Testis (tissue), 3 donors: ENCODE data around the gene NTN4. TPM values are rescaled to one million over a fixed set of nuclear protein-coding genes. Genes with fewer than 3 reads are reported as not detected.

Experiments used
- DNase-seq: peaks from one replicate; pipeline ENCODE4 v3.0.0-alpha.2; 2019
- H3K27ac ChIP-seq, 2 donors: fragments of 200-600 bp; sonication (generic); one replicate each; pipeline ENCODE4 v1.5.1; 2019
- H3K27me3 ChIP-seq: fragments of 200-600 bp; sonication (generic); one replicate; pipeline ENCODE4 v1.5.1; 2019
- H3K36me3 ChIP-seq: fragments of 200-600 bp; sonication (generic); one replicate; pipeline ENCODE4 v1.5.1; 2017; ENCODE audit warnings: low read depth; ENCODE audit errors: missing control alignments
- H3K4me1 ChIP-seq: fragments of 200-600 bp; sonication (generic); one replicate; pipeline ENCODE4 v1.5.1; 2019
- H3K4me3 ChIP-seq, 2 donors: fragments of 200-600 bp; sonication (generic); one replicate each; pipeline ENCODE4 v1.5.1; 2017 to 2019
- H3K9me3 ChIP-seq: fragments of 200-600 bp; sonication (generic); one replicate; pipeline ENCODE4 v1.5.1; 2017
- CTCF ChIP-seq, 3 experiments: fragments of 450-650 bp in 2 of 3; fragments of 200-600 bp in 1 of 3; sonication (generic) in 1 of 3; IDR thresholded peaks; one replicate each; pipeline ENCODE4 v1.5.1; 2016 to 2019; ENCODE audit warnings: antibody characterized with exemption in 3 of 3, mild to moderate bottlenecking in 2 of 3, moderate library complexity in 1 of 3
- POLR2A ChIP-seq: fragments of 450-650 bp; IDR thresholded peaks from one replicate; pipeline ENCODE4 v1.6.1; 2017; ENCODE audit warnings: antibody characterized with exemption, mild to moderate bottlenecking, moderate library complexity
- WGBS, 2 donors: methylation state at CpG; one replicate each; pipeline ENCODE4 v1.1.5; 2018; 5-methylcytosine and 5-hydroxymethylcytosine counted together
- intact Hi-C: fragments of 100-400 bp; cut with DNase I; formaldehyde crosslinking; loops from one replicate; pipeline ENCODE4 v1.15.1; 2023; ENCODE audit warnings: low total_unique reads
- polyA plus RNA-seq: library from polyadenylated mRNA; stranded (reverse); fragments of 350-450 nt; fragmentation: Illumina TruSeq; extraction: RNeasy Lipid Tissue Mini Kit (QIAGEN cat#74804); gene quantifications from one replicate; pipeline ENCODE4 v1.2.3, GENCODE V29; 2014; ENCODE audit warnings: low read depth, low replicate concordance; ENCODE audit not compliant: insufficient read depth
- total RNA-seq, 2 donors: library from RNA; depleted of rRNA; stranded (reverse); fragments of >200 nt; gene quantifications; one replicate each; pipeline ENCODE4 v1.2.3, GENCODE V29; 2016

NTN4 gene
- total and polyA plus RNA-seq, 3 donors from 2014 or later = 15.9 to 84.9 (median 43.8) TPM

GRCh38 chr12:95701275-95701674 is 89.3 kb downstream of the NTN4 start:
- Histone ChIP-seq H3K27ac (no peak overlapping the region), H3K36me3 (no peaks in the 10 kb centered on the region), H3K27me3 (no peaks in the 10 kb centered on the region), H3K9me3 (no peaks in the 10 kb centered on the region), H3K4me3 (no peak overlapping the region), H3K4me1 (no peaks in the 10 kb centered on the region)
- intact Hi-C loops = no loop called here
- no peak for TF ChIP-seq CTCF (IDR thresholded peaks at IDR 0.05)
- no peak for TF ChIP-seq POLR2A
- DNase-seq = no peak
- WGBS, 2 donors = 34 to 51% methylated on average over 2 of the region's 2 CpGs

DNA sequence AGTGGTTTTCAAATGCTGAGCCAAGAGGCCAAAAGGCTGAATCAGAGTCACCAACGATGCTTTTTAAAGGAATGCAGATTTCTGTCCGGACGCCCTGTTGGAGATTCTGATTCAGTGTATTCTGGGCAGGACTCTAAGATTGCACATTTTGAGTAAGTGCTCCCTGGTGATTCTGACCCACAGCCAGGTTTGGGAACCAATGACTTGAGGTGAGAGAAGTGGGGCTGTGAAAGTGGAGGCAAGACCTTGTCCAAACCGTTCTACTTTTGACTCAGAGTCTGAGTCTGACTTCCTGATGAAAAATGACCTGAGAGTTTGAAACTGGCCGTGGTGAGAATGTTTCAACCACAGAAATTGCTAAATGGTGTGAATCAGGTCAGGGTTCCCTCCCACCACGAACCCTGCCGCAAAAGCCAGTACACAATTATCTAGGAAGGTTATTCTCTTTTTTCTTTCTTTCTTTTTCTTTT is 90.2 kb downstream of the NTN4 start:
- Histone ChIP-seq H3K27me3 (no peaks in the 10 kb centered on the region), H3K9me3 (no peaks in the 10 kb centered on the region), H3K4me3 (no peak overlapping the region), H3K27ac (no peak overlapping the region), H3K36me3 (no peaks in the 10 kb centered on the region), H3K4me1 (no peaks in the 10 kb centered on the region)
- intact Hi-C loops = no loop called here
- no peak for TF ChIP-seq POLR2A
- no peak for TF ChIP-seq CTCF (IDR thresholded peaks at IDR 0.05)
- 49 to 61% methylated on average over 7 of the region's 7 CpGs for WGBS, 2 donors
- no peak for DNase-seq

DNA sequence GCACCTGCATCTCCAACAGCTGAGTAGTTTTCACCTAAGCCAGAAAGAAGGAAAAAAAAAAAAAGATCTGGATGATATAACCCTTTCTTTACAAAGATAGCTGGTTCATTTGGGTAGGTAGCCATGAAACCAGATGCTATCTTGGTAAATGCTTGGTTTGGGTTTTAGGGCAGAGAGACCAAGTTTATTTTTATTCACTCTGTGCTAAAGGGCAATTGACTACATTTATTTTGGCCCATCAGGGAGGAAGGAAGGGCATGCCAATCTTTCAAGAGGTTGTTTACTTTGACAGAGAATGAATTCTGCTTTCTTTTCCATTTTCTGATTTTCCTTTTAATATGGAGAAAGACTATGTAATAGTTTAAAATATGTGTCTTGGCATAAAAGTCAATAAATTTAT is 91.0 kb downstream of the NTN4 start:
- no peak for DNase-seq
- TF ChIP-seq POLR2A (no peak), CTCF (IDR thresholded peaks at IDR 0.05) (no peak)
- no peaks in the 10 kb centered on the region for H3K36me3 ChIP-seq
- no peaks in the 10 kb centered on the region for H3K27me3 ChIP-seq
- H3K27ac ChIP-seq = no peak overlapping the region
- H3K9me3 ChIP-seq = no peaks in the 10 kb centered on the region
- H3K4me1 ChIP-seq = peaks cover 2% of the 10 kb centered on the region
- intact Hi-C loops = no loop called here
- H3K4me3 ChIP-seq = no peak overlapping the region

GRCh38 chr12:95694136-95694535 is 96.4 kb downstream of the NTN4 start:
- 10 to 19% methylated on average over 9 of the region's 9 CpGs for WGBS, 2 donors
- peak; percentile 76 for DNase-seq
- no peak for TF ChIP-seq CTCF (IDR thresholded peaks at IDR 0.05)
- TF ChIP-seq POLR2A = no peak

DNA sequence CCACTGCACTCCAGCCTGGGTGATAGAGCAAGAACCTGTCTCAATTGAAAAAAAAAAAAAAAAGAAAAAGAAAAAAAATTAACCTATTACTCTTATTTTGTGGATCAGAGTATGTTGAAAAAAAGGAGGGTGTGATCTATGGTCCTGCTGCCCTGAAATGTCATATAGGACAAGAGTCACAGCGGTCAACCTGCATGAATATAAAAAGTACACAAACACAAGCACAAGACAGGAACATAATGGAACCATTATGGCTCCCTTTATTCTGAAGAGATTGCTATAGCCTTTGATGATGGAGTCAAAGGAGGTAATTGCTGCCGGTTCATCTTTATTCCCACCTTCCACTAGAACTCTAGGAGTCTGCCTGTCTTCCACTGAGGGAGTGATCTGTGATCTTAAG is 96.9 kb downstream of the NTN4 start:
- intact Hi-C loops = no loop called here
- Histone ChIP-seq H3K27me3 (no peaks in the 10 kb centered on the region), H3K27ac (peak overlapping the region; percentile 14 to 79), H3K4me3 (no peak overlapping the region), H3K36me3 (no peaks in the 10 kb centered on the region), H3K9me3 (no peaks in the 10 kb centered on the region), H3K4me1 (peaks cover 11% of the 10 kb centered on the region)
- no peak for DNase-seq
- TF ChIP-seq CTCF (IDR thresholded peaks at IDR 0.05) (no peak), POLR2A (no peak)
- WGBS, 2 donors = 37 to 53% methylated on average over 2 of the region's 2 CpGs

More at GRCh38 chr12:95694136-95694535, 96.4 kb downstream of the NTN4 start:
- Histone ChIP-seq H3K27me3 (no peaks in the 10 kb centered on the region), H3K27ac (peak overlapping the region; percentile 14 to 79), H3K4me1 (peaks cover 11% of the 10 kb centered on the region), H3K36me3 (no peaks in the 10 kb centered on the region), H3K4me3 (peak overlapping the region in 1 of 2 donors; percentile 7), H3K9me3 (no peaks in the 10 kb centered on the region)
- intact Hi-C loops = no loop called here
